Osteocyte (in vitro differentiated cells): ENCODE data around the gene THSD4. TPM values are rescaled to one million over a fixed set of nuclear protein-coding genes. Genes with fewer than 3 reads are reported as not detected.

ENCODE experiments used
- DNase-seq: peaks from one replicate; pipeline ENCODE4 v3.0.0; 2021; ENCODE audit warnings: mixed read lengths; ENCODE audit not compliant: unreplicated experiment; ENCODE audit errors: extremely low spot score
- H3K27ac Mint-ChIP-seq: one replicate; pipeline ENCODE4 v1.8.0; 2021; ENCODE audit warnings: mild to moderate bottlenecking, mixed read lengths; ENCODE audit not compliant: unreplicated experiment
- H3K27me3 Mint-ChIP-seq: one replicate; pipeline ENCODE4 v1.8.0; 2021; ENCODE audit warnings: mixed read lengths; ENCODE audit not compliant: unreplicated experiment
- H3K36me3 Mint-ChIP-seq: one replicate; pipeline ENCODE4 v1.8.0; 2021; ENCODE audit warnings: mixed read lengths; ENCODE audit not compliant: unreplicated experiment
- H3K4me1 Mint-ChIP-seq: one replicate; pipeline ENCODE4 v1.8.0; 2021; ENCODE audit warnings: mixed read lengths; ENCODE audit not compliant: unreplicated experiment
- H3K4me3 Mint-ChIP-seq: one replicate; pipeline ENCODE4 v1.8.0; 2021; ENCODE audit warnings: mild to moderate bottlenecking, moderate library complexity, mixed read lengths; ENCODE audit not compliant: unreplicated experiment
- H3K9me3 Mint-ChIP-seq: one replicate; pipeline ENCODE4 v1.8.0; 2021; ENCODE audit warnings: mixed read lengths; ENCODE audit not compliant: unreplicated experiment
- CTCF ChIP-seq: fragments of 200-600 bp; sonication (generic); IDR thresholded peaks from 2 replicates; pipeline ENCODE4 v1.5.0; 2021; ENCODE audit warnings: antibody characterized with exemption, mild to moderate bottlenecking, moderate library complexity
- total RNA-seq: library from RNA; stranded (reverse); gene quantifications from 2 replicates; pipeline ENCODE4 v1.2.1, GENCODE V29; 2021

THSD4 gene
- total RNA-seq, 1 donor from 2014 or later = 5.7 TPM

- Mint-ChIP-seq H3K9me3 (peaks cover 10% of the 10 kb centered on the region), H3K27ac (no peak overlapping the region), H3K4me3 (no peak overlapping the region), H3K4me1 (peaks cover 14% of the 10 kb centered on the region), H3K27me3 (no peaks in the 10 kb centered on the region), H3K36me3 (peaks cover 1% of the 10 kb centered on the region)
- no peak for TF ChIP-seq CTCF
- DNase-seq = no peak
Observed at GRCh38 chr15:71755092-71755970, 640.1 kb downstream of the THSD4 start.

GRCh38 chr15:71756599-71757352 lies 641.5 kb downstream of the THSD4 start:
- H3K27ac Mint-ChIP-seq = no peak overlapping the region
- no peak for TF ChIP-seq CTCF

GRCh38 chr15:71757741-71758530 lies 642.7 kb downstream of the THSD4 start:
- no peak overlapping the region for H3K27ac Mint-ChIP-seq
- H3K4me1 Mint-ChIP-seq = peaks cover 10% of the 10 kb centered on the region
- H3K36me3 Mint-ChIP-seq = peaks cover 6% of the 10 kb centered on the region
- no peaks in the 10 kb centered on the region for H3K27me3 Mint-ChIP-seq
- H3K9me3 Mint-ChIP-seq = peaks cover 26% of the 10 kb centered on the region
- H3K4me3 Mint-ChIP-seq = no peak overlapping the region
- TF ChIP-seq CTCF = no peak
- no peak for DNase-seq

More at GRCh38 chr15:71756599-71757352, 641.5 kb downstream of the THSD4 start:
- DNase-seq = no peak
- H3K9me3 Mint-ChIP-seq = peaks cover 24% of the 10 kb centered on the region
- H3K36me3 Mint-ChIP-seq = peaks cover 6% of the 10 kb centered on the region
- H3K4me1 Mint-ChIP-seq = peaks cover 16% of the 10 kb centered on the region
- H3K27me3 Mint-ChIP-seq = no peaks in the 10 kb centered on the region
- no peak overlapping the region for H3K4me3 Mint-ChIP-seq

- Mint-ChIP-seq H3K4me1 (peaks cover 9% of the 10 kb centered on the region), H3K36me3 (peaks cover 6% of the 10 kb centered on the region), H3K9me3 (peaks cover 26% of the 10 kb centered on the region), H3K27me3 (no peaks in the 10 kb centered on the region), H3K27ac (no peak overlapping the region), H3K4me3 (no peak overlapping the region)
- TF ChIP-seq CTCF = no peak
- DNase-seq = no peak
Observed at GRCh38 chr15:71758711-71759110, 643.4 kb downstream of the THSD4 start.
